Left cardiac atrium (tissue), 4 donors: Measurements from ENCODE around the gene AGPAT3. TPM values are rescaled to one million over a fixed set of nuclear protein-coding genes. Genes with fewer than 3 reads are reported as not detected.

ENCODE experiments used
- ATAC-seq, 2 donors: fragments of 200-7000 bp; cut with Tn5 transposase; one replicate each; pipeline ENCODE4 v1.9.1; 2020; ENCODE audit warnings: mild to moderate bottlenecking in 2 of 2, moderate library complexity in 2 of 2
- DNase-seq: peaks from one replicate; pipeline ENCODE4 v3.0.0-alpha.2; 2020
- intact Hi-C, 2 donors: fragments of 100-400 bp; cut with DNase I; formaldehyde crosslinking; loops; one replicate each; pipeline versions ENCODE4 v1.14.1 to v1.15.1; 2022 to 2023
- total RNA-seq, 2 donors: library from RNA; stranded (reverse); fragmentation: NEBNext Ultra II Directional; extraction: Animal tissue kit (Norgen Biotek cat#: 25700); gene quantifications; one replicate each; pipeline ENCODE4 v1.2.1, GENCODE V29; 2021
- donor health status: DM: no; HTN: yes; CAD: no.
- donor health status: DM: no; HTN: yes; CAD: no; lungs with severe emphysema.
- donor health status: DM: yes; HTN: yes; CAD: no.
- donor health status: Dilated cardiomyopathy.

Gene AGPAT3
- total RNA-seq, 2 donors from 2014 or later = 65.1 to 69.4 TPM

GRCh38 chr21:44011579-44012473 is 146.8 kb downstream of the AGPAT3 start, which contains the start of gene TRAPPC10:
TSS of gene TRAPPC10 (plus strand) at chr21:44012309. CDS start at chr21:44012494, 185 bp downstream.
- intact Hi-C loops = no loop called here
- ATAC-seq (peak; percentile 91 to 94), DNase-seq (peak; percentile 88)

GRCh38 chr21:44012474-44013379 is 147.7 kb downstream of the AGPAT3 start:
- DNase-seq (peak; percentile 70), ATAC-seq (peak; percentile 45 to 67)
- intact Hi-C loops = no loop called here

DNA sequence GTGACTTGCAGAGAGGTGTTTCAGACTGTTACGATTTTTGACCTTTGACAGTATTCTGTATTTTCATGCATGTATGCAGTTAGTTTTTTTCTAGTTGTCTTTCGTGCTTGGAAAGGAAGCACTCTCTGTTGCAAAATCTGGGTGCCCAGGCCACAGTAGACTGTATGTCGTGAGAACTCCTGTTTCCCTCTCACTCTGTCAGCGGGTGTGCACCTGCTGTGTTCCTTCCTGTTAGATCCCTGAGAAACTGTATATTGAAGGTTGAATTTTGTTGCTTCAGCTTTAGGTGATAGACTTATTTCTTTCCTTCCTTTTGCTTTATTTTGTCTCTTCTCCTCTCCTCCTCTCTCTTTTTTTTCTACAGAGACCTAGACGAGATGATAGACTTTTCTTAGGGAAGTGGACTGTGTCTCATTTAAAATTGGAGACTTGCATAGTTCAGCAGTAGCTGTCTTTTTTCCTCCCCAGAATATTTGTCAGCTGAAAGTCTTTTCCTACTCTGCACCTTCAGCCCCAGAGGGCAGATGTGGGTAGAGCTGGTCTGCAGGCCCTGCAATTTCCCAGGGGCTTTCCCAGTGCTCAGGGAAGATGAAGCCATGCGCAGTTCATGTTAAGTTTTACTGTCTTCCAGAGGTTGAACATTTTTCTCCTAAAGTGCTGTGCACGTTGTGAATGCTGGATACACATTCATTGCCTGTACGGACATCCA is 148.5 kb downstream of the AGPAT3 start:
- ATAC-seq (no peak), DNase-seq (no peak)
- intact Hi-C loops = no loop called here

DNA sequence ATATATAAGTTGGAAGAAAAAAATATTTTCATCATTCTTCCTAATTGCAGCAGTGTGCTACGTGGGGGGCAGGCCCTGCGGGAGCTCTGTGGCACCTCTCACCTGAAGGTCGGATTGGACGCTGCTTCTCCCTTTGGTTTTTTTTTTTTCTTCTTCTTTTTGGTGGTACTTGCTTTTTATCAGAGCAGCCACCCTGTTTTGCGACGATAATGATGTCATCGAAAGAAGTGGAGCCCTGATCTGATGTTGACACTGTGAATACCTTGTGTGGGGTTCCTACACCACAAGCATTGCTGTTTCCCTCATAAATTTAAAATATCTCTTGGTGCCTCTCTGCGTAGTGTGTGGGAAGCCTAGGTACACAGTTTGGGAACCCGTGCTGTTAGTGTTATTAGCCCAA is 152.6 kb downstream of the AGPAT3 start:
- intact Hi-C loops = no loop called here
- no peak for ATAC-seq

GRCh38 chr21:44018127-44018526 is 153.1 kb downstream of the AGPAT3 start:
- intact Hi-C loops = no loop called here
- DNase-seq (no peak), ATAC-seq (no peak)

More for the DNA sequence above, 152.6 kb downstream of the AGPAT3 start:
- DNase-seq = no peak

DNA sequence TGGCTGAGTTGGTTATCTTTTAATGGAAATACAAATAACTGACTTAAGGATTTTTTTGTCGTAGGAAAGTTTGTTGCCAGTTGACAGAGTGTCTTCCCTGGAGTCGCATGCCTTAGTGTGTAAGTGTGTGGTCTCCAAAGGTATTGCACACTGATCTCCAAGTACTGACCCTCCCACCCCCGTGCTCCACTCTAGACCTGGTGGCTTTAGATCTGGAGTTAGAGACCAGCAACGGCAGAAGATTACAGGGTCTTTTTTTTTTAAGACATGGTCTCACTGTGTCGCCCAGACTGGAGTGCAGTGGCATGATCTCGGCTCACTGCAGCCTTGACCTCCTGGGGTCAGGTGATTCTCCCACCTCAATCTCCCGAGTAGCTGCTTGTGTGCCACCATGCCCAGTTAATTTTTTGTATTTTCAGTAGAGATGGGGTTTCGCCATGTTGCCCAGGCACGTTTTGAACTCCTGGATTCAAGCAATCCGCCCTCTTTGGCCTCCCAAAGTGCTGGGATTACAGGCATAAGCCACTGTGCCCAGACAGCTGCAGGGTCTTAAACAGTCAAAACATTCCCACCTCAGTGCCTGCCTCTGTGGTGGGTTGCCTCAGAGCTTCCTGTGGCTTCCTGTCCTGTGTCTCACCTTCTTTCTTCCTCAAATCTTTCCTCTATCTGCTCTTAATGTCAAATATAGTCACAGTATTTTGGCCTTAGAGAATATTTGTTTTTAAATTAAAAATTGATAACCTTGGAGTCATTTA is 154.0 kb downstream of the AGPAT3 start:
- intact Hi-C loops = no loop called here
- ATAC-seq = no peak
- no peak for DNase-seq

GRCh38 chr21:44019568-44019958 is 154.5 kb downstream of the AGPAT3 start:
- DNase-seq = no peak
- intact Hi-C loops = no loop called here
- no peak for ATAC-seq

DNA sequence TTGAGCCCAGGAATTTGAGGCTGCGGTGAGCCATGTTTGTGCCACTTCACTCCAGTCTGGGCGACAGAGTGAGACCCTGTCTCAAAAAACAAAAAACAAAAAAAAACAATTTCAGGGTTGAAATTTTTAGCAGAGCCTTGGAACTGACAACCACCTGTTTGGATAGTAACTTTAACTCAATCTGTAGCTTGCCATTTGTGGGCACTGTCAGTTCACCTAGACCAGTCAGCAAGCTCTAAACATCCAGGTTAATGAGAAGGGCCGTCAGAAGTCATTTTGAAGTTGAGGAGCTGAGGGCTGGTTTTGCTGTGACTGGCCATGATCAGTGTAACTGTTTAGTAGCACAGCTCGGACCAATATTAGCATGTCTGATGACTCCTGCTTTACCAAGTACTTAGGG is 155.5 kb downstream of the AGPAT3 start:
- intact Hi-C loops = loop anchor here in 1 of 2 donors (10.0 kb wide), 1 partner anchor 464 kb away; no protein-coding TSS in a partner anchor
- DNase-seq = no peak
- no peak for ATAC-seq

- ATAC-seq (no peak), DNase-seq (no peak)
Observed at GRCh38 chr21:44021064-44021463, 156.0 kb downstream of the AGPAT3 start.

GRCh38 chr21:44024257-44024656 is 159.2 kb downstream of the AGPAT3 start:
- intact Hi-C loops = loop anchor here in 1 of 2 donors (10.0 kb wide), 1 partner anchor 461 kb away; no protein-coding TSS in a partner anchor
- no peak for DNase-seq
- no peak for ATAC-seq

More at GRCh38 chr21:44021064-44021463, 156.0 kb downstream of the AGPAT3 start:
- intact Hi-C loops = loop anchor here in 1 of 2 donors (10.0 kb wide), 1 partner anchor 464 kb away; no protein-coding TSS in a partner anchor

DNA sequence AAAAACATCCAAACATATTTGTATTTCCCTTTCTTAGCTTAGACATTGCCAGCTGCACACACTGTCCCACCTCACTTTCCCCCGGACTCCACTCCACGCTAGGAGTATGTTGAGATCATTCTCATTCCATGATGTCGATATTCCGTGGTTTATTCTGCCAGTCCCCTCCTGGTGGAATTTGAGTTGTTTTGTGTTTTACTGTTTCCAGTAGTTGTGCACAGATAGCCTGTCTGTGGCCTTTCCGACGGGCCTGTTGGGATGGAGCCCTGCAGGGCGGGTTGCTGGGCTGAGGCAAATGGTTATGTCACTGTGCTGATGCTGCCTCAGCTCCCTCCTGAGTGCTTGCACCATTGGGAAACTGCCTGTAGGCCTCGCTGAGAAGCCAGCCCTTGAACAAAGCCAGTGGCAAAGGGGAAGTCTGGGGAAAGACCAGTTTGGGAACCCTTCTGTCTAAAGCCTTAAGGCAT is 159.9 kb downstream of the AGPAT3 start:
- ATAC-seq (peak; percentile 86 to 93), DNase-seq (peak; percentile 76)
- intact Hi-C loops = loop anchor here in 1 of 2 donors (10.0 kb wide), 1 partner anchor 460 kb away; no protein-coding TSS in a partner anchor

DNA sequence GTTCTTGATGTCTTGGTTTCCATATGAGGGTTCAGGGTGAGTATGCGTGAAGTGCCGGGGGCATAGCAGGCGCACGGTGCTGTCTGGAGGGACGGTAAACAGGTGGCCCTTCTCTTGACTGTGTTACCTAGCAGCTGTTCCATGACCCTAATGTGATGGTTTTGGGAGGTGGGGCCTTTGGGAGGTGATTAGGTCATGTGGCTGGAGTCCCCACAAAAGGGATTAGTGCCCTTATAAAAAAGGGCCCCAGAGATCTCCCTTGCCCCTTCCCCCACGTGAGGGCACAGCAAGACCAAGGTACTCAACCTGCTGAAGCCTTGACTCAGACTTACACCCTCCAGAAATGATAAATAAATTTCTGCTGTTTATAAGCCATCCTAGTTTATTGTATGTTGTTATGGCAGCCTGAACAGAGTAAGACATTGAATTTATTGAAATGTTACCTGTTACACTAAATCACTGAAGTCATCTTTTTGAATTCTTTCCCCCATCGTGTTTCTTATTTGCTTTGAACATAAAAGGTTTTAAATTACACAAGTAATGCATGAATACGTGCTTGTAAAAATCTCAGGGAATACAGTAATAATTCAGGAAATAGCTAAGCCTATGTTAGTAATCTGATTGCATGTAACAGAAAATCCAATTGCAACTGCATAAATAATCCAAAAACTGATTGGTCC is 162.7 kb downstream of the AGPAT3 start:
- intact Hi-C loops = loop anchor here in 1 of 2 donors (10.0 kb wide), 1 partner anchor 457 kb away; no protein-coding TSS in a partner anchor
- DNase-seq (no peak), ATAC-seq (no peak)

- intact Hi-C loops = loop anchor here in 1 of 2 donors (10.0 kb wide), 1 partner anchor 457 kb away; no protein-coding TSS in a partner anchor
- ATAC-seq (no peak), DNase-seq (no peak)
Observed at GRCh38 chr21:44028287-44028659, 163.2 kb downstream of the AGPAT3 start.

DNA sequence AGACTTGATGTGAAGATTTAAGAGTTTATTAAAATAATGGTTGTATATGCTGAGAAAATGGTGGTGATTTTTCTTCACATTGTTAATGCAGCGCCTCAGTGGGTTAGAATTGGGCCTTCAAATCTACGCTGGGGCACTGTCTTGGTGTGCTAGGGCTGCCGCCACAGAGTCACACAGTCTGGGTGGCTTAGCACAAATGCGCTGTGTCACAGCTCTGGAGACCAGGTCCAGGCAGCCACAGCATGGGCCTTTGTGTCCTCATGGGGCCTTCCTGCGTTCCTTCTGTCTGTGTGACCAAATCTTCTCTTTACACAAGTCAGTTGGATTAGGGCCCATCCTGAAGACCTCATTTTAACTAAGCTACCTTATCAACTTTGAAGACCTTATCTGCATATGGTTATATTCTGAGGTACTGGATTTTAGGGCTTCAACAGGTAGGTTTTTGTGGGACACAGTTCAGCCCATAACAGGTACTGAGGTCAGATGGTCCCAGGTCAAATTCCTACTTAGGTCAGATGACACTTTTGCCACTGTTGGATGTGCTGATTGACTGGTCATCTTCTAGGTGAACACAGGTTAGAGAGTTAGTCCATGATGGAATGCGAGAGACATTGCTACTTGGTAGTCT is 164.6 kb downstream of the AGPAT3 start:
- no peak for DNase-seq
- ATAC-seq = peak in 1 of 2 donors; percentile 13
- intact Hi-C loops = loop anchor here in 1 of 2 donors (10.0 kb wide), 1 partner anchor 455 kb away; no protein-coding TSS in a partner anchor

- intact Hi-C loops = no loop called here
- ATAC-seq (no peak), DNase-seq (no peak)
Observed at GRCh38 chr21:44035244-44035643, 170.2 kb downstream of the AGPAT3 start.
